ENCODE data around the gene UGT1A8. TPM values are rescaled to one million over a fixed set of nuclear protein-coding genes. Genes with fewer than 3 reads are reported as not detected.

The UGT1A8 gene
- total and polyA plus RNA-seq, 2 experiments from 2014 or later: 0.45 TPM; not detected in 1

GRCh38 chr2:233816771-233817170 lies 199.3 kb downstream of the UGT1A8 start:
- Mint-ChIP-seq H3K27ac (no peak overlapping the region), H3K27me3 (ENCODE audit: insufficient read depth, low read depth, poor library complexity) (peaks cover 11% of the 10 kb centered on the region), H3K4me1 (no peaks in the 10 kb centered on the region; the same call in 2 of the 3 replicates), H3K9me3 (no peaks in the 10 kb centered on the region), H3K4me3 (no peak overlapping the region), H3K36me3 (ENCODE audit: low read depth) (no peaks in the 10 kb centered on the region)
- no peak overlapping the region for H2AFZ ChIP-seq
- no peaks in the 10 kb centered on the region for H3K79me2 ChIP-seq (replicated peaks; ENCODE audit: insufficient read depth)
- peaks cover 6% of the 10 kb centered on the region for H3K9me2 ChIP-seq (ENCODE audit: insufficient read depth)
- no peaks in the 10 kb centered on the region for H3F3A ChIP-seq (replicated peaks; ENCODE audit: low read depth)
- H3K27me3 ChIP-seq (ENCODE audit: insufficient read depth): no peaks in the 10 kb centered on the region
- no peak overlapping the region for H3K4me2 ChIP-seq
- no peaks in the 10 kb centered on the region for H3K4me1 ChIP-seq (ENCODE audit: insufficient read depth)
- H4K20me1 ChIP-seq (replicated peaks; ENCODE audit: insufficient read depth): no peaks in the 10 kb centered on the region
- TF ChIP-seq NANOG (IDR thresholded peaks at IDR 0.05; ENCODE audit: borderline replicate concordance): no peak
- TF ChIP-seq ZNF331 (CRISPR knock-in tag; IDR thresholded peaks at IDR 0.05; ENCODE audit: low read depth): no peak
- TF ChIP-seq JUNB (IDR thresholded peaks at IDR 0.05; ENCODE audit: unreplicated experiment): no peak
- TF ChIP-seq, protein P1, sequence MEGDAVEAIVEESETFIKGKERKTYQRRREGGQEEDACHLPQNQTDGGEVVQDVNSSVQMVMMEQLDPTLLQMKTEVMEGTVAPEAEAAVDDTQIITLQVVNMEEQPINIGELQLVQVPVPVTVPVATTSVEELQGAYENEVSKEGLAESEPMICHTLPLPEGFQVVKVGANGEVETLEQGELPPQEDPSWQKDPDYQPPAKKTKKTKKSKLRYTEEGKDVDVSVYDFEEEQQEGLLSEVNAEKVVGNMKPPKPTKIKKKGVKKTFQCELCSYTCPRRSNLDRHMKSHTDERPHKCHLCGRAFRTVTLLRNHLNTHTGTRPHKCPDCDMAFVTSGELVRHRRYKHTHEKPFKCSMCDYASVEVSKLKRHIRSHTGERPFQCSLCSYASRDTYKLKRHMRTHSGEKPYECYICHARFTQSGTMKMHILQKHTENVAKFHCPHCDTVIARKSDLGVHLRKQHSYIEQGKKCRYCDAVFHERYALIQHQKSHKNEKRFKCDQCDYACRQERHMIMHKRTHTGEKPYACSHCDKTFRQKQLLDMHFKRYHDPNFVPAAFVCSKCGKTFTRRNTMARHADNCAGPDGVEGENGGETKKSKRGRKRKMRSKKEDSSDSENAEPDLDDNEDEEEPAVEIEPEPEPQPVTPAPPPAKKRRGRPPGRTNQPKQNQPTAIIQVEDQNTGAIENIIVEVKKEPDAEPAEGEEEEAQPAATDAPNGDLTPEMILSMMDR (conservative IDR thresholded peaks at IDR 0.05; ENCODE audit: low read depth in 2 of 2): no peak
- no peak for TF ChIP-seq EZH2 (IDR thresholded peaks at IDR 0.05; ENCODE audit: low read depth, unreplicated experiment)
- TF ChIP-seq ZNF114 (CRISPR knock-in tag; IDR thresholded peaks at IDR 0.05): no peak
- no peak for TF ChIP-seq POLR2AphosphoS5 (IDR thresholded peaks at IDR 0.05; ENCODE audit: low read depth)
- TF ChIP-seq EZH2phosphoT487 (IDR thresholded peaks at IDR 0.05; ENCODE audit: unreplicated experiment): no peak
- H3K36me3 ChIP-seq (ENCODE audit: insufficient read depth): no peaks in the 10 kb centered on the region
- ATAC-seq (no peak), DNase-seq (ENCODE audit: low spot score) (no peak)
- no peak overlapping the region for H3K27ac ChIP-seq (ENCODE audit: low read depth)
- H3K4me3 ChIP-seq: no peak overlapping the region

DNA sequence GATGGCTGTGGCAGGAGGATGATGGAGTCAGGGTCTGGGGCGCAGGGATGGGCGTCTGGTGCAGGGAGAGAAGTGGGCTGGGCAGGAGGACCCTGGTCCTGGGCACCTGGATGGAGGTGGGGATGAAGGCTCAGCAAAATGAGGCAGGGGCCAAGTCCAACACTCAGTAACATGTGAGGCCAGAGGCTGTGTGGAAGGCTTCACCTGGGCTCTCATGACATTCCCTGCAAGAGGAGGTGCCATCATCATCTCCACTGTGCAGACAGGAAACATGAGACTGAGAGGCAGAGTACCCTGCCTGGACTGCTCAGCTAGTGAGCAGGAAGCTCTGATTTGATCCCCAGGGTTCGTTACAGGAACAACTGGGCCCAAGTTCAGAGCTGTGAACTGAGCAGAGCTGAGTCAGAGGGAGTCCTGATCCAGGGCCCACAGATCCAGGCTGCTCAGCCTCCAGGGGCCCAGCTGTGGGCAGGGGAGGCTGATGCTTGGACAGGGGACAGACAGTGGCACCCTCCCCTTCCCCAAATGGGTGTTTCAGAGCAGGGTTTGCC lies 200.0 kb downstream of the UGT1A8 start:
- Mint-ChIP-seq H3K4me3 (no peak overlapping the region), H3K4me1 (no peaks in the 10 kb centered on the region; the same call in 2 of the 3 replicates), H3K27me3 (ENCODE audit: insufficient read depth, low read depth, poor library complexity) (peaks cover 12% of the 10 kb centered on the region), H3K9me3 (no peaks in the 10 kb centered on the region), H3K36me3 (ENCODE audit: low read depth) (no peaks in the 10 kb centered on the region), H3K27ac (no peak overlapping the region)
- H3K27me3 ChIP-seq (ENCODE audit: insufficient read depth): no peaks in the 10 kb centered on the region
- no peaks in the 10 kb centered on the region for H3F3A ChIP-seq (replicated peaks; ENCODE audit: low read depth)
- H3K4me3 ChIP-seq: no peak overlapping the region
- no peak overlapping the region for H3K27ac ChIP-seq (ENCODE audit: low read depth)
- H3K79me2 ChIP-seq (replicated peaks; ENCODE audit: insufficient read depth): no peaks in the 10 kb centered on the region
- H3K36me3 ChIP-seq (ENCODE audit: insufficient read depth): no peaks in the 10 kb centered on the region
- ATAC-seq: no peak
- H4K20me1 ChIP-seq (replicated peaks; ENCODE audit: insufficient read depth): no peaks in the 10 kb centered on the region
- H3K4me2 ChIP-seq: no peak overlapping the region
- no peak overlapping the region for H2AFZ ChIP-seq
- no peak for DNase-seq (ENCODE audit: low spot score)
- peaks cover 6% of the 10 kb centered on the region; the same call in 1 of the 2 replicates for H3K9me2 ChIP-seq (ENCODE audit: insufficient read depth)
- no peaks in the 10 kb centered on the region for H3K4me1 ChIP-seq (ENCODE audit: insufficient read depth)
- TF ChIP-seq EZH2 (IDR thresholded peaks at IDR 0.05; ENCODE audit: low read depth, unreplicated experiment): no peak
- TF ChIP-seq, protein P2, sequence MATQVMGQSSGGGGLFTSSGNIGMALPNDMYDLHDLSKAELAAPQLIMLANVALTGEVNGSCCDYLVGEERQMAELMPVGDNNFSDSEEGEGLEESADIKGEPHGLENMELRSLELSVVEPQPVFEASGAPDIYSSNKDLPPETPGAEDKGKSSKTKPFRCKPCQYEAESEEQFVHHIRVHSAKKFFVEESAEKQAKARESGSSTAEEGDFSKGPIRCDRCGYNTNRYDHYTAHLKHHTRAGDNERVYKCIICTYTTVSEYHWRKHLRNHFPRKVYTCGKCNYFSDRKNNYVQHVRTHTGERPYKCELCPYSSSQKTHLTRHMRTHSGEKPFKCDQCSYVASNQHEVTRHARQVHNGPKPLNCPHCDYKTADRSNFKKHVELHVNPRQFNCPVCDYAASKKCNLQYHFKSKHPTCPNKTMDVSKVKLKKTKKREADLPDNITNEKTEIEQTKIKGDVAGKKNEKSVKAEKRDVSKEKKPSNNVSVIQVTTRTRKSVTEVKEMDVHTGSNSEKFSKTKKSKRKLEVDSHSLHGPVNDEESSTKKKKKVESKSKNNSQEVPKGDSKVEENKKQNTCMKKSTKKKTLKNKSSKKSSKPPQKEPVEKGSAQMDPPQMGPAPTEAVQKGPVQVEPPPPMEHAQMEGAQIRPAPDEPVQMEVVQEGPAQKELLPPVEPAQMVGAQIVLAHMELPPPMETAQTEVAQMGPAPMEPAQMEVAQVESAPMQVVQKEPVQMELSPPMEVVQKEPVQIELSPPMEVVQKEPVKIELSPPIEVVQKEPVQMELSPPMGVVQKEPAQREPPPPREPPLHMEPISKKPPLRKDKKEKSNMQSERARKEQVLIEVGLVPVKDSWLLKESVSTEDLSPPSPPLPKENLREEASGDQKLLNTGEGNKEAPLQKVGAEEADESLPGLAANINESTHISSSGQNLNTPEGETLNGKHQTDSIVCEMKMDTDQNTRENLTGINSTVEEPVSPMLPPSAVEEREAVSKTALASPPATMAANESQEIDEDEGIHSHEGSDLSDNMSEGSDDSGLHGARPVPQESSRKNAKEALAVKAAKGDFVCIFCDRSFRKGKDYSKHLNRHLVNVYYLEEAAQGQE (IDR thresholded peaks at IDR 0.05; ENCODE audit: unreplicated experiment): no peak
- TF ChIP-seq NANOG (IDR thresholded peaks at IDR 0.05; ENCODE audit: borderline replicate concordance): no peak
- no peak for TF ChIP-seq ZNF331 (CRISPR knock-in tag; IDR thresholded peaks at IDR 0.05; ENCODE audit: low read depth)
- no peak for TF ChIP-seq JUNB (IDR thresholded peaks at IDR 0.05; ENCODE audit: unreplicated experiment)
- TF ChIP-seq, protein P3, sequence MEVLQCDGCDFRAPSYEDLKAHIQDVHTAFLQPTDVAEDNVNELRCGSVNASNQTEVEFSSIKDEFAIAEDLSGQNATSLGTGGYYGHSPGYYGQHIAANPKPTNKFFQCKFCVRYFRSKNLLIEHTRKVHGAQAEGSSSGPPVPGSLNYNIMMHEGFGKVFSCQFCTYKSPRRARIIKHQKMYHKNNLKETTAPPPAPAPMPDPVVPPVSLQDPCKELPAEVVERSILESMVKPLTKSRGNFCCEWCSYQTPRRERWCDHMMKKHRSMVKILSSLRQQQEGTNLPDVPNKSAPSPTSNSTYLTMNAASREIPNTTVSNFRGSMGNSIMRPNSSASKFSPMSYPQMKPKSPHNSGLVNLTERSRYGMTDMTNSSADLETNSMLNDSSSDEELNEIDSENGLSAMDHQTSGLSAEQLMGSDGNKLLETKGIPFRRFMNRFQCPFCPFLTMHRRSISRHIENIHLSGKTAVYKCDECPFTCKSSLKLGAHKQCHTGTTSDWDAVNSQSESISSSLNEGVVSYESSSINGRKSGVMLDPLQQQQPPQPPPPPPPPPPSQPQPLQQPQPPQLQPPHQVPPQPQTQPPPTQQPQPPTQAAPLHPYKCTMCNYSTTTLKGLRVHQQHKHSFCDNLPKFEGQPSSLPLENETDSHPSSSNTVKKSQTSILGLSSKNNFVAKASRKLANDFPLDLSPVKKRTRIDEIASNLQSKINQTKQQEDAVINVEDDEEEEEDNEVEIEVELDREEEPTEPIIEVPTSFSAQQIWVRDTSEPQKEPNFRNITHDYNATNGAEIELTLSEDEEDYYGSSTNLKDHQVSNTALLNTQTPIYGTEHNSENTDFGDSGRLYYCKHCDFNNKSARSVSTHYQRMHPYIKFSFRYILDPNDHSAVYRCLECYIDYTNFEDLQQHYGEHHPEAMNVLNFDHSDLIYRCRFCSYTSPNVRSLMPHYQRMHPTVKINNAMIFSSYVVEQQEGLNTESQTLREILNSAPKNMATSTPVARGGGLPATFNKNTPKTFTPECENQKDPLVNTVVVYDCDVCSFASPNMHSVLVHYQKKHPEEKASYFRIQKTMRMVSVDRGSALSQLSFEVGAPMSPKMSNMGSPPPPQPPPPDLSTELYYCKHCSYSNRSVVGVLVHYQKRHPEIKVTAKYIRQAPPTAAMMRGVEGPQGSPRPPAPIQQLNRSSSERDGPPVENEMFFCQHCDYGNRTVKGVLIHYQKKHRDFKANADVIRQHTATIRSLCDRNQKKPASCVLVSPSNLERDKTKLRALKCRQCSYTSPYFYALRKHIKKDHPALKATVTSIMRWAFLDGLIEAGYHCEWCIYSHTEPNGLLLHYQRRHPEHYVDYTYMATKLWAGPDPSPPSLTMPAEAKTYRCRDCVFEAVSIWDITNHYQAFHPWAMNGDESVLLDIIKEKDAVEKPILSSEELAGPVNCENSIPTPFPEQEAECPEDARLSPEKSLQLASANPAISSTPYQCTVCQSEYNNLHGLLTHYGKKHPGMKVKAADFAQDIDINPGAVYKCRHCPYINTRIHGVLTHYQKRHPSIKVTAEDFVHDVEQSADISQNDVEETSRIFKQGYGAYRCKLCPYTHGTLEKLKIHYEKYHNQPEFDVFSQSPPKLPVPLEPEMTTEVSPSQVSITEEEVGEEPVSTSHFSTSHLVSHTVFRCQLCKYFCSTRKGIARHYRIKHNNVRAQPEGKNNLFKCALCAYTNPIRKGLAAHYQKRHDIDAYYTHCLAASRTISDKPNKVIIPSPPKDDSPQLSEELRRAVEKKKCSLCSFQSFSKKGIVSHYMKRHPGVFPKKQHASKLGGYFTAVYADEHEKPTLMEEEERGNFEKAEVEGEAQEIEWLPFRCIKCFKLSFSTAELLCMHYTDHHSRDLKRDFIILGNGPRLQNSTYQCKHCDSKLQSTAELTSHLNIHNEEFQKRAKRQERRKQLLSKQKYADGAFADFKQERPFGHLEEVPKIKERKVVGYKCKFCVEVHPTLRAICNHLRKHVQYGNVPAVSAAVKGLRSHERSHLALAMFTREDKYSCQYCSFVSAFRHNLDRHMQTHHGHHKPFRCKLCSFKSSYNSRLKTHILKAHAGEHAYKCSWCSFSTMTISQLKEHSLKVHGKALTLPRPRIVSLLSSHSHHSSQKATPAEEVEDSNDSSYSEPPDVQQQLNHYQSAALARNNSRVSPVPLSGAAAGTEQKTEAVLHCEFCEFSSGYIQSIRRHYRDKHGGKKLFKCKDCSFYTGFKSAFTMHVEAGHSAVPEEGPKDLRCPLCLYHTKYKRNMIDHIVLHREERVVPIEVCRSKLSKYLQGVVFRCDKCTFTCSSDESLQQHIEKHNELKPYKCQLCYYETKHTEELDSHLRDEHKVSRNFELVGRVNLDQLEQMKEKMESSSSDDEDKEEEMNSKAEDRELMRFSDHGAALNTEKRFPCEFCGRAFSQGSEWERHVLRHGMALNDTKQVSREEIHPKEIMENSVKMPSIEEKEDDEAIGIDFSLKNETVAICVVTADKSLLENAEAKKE (CRISPR knock-in tag; IDR thresholded peaks at IDR 0.05): no peak
